Osteoblast (primary cell): ENCODE results near the gene AP5S1. TPM values are rescaled to one million over a fixed set of nuclear protein-coding genes. Genes with fewer than 3 reads are reported as not detected.

ENCODE experiments used
- DNase-seq: peaks from one replicate; pipeline ENCODE4 v3.0.0; 2011; ENCODE audit warnings: low spot score, mixed read lengths; ENCODE audit not compliant: insufficient read length; ENCODE audit errors: missing footprints
- H2AFZ ChIP-seq: 2 replicates; pipeline ENCODE4 v1.6.0; 2011; ENCODE audit warnings: mild to moderate bottlenecking, low read length
- H3K27ac ChIP-seq: 2 replicates; pipeline ENCODE4 v1.5.1; 2011; ENCODE audit warnings: mild to moderate bottlenecking, low read depth, low read length, moderate library complexity
- H3K27me3 ChIP-seq: 2 replicates; pipeline ENCODE4 v1.6.0; 2012; ENCODE audit warnings: mild to moderate bottlenecking, control low read depth, inconsistent platforms, low read length, moderate library complexity; ENCODE audit not compliant: insufficient read depth
- H3K36me3 ChIP-seq: 2 replicates; pipeline ENCODE4 v1.5.1; 2011; ENCODE audit warnings: mild to moderate bottlenecking, low read length, control low read depth, moderate library complexity; ENCODE audit not compliant: insufficient read depth
- H3K4me1 ChIP-seq: 2 replicates; pipeline ENCODE4 v1.5.1; 2011; ENCODE audit warnings: mild to moderate bottlenecking, low read length, control low read depth, moderate library complexity; ENCODE audit not compliant: insufficient read depth
- H3K4me2 ChIP-seq: 2 replicates; pipeline ENCODE4 v1.6.0; 2011; ENCODE audit warnings: mild to moderate bottlenecking, low read length; ENCODE audit not compliant: insufficient read depth
- H3K4me3 ChIP-seq: fragments of 200-600 bp; sonication (generic); 3 replicates; pipeline ENCODE4 v1.5.1; 2012; ENCODE audit warnings: mild to moderate bottlenecking, low read length, inconsistent platforms; ENCODE audit not compliant: insufficient read depth
- H3K79me2 ChIP-seq: 2 replicates; pipeline ENCODE4 v1.6.0; 2012; ENCODE audit warnings: mild to moderate bottlenecking, low read length, control low read depth, inconsistent platforms; ENCODE audit not compliant: insufficient read depth
- H3K9me3 ChIP-seq: 2 replicates; pipeline ENCODE4 v1.5.1; 2011; ENCODE audit warnings: low read depth, low read length, control low read depth
- H4K20me1 ChIP-seq: 2 replicates; pipeline ENCODE4 v1.6.0; 2012; ENCODE audit warnings: mild to moderate bottlenecking, low read length, control low read depth; ENCODE audit not compliant: insufficient read depth
- total RNA-seq: library from RNA; depleted of rRNA; stranded (reverse); fragments of >200 nt; gene quantifications from 2 replicates; pipeline ENCODE4 v1.2.3, GENCODE V29; 2012
- TF ChIP-seq, protein P1 (sequence below): IDR thresholded peaks from 2 replicates; pipeline ENCODE4 v1.5.1; 2011; ENCODE audit warnings: mild to moderate bottlenecking, low read depth, low read length, moderate library complexity; ENCODE audit errors: extremely low read depth

AP5S1 gene
- total RNA-seq, 1 donor: 25.3 TPM

DNA sequence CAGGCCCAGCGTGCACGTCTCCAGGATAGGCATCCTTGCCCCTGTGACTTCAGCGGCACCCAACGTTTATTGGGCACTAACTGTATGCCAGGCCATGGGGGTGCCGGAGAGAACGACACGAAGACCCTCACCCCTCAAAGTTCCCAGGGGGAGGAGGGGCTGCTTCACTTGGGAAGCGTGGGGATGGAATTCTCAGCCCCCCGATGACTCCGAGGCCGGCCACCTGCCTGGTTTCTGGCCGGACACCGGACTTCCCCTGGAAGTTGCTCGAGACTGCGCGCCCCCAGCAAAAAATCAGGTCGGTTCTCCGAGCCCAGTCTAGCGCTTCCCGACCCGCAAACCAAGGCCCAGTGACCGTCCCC, 26.0 kb downstream of the AP5S1 start:
- Histone ChIP-seq H3K79me2 (peaks cover 46% of the 10 kb centered on the region), H3K4me2 (peak overlapping the region; percentile 98), H3K27me3 (no peaks in the 10 kb centered on the region), H4K20me1 (peaks cover 9% of the 10 kb centered on the region), H3K4me3 (peak overlapping the region; percentile 96), H3K27ac (peak overlapping the region; percentile 82), H3K4me1 (peaks cover 22% of the 10 kb centered on the region), H3K36me3 (peaks cover 6% of the 10 kb centered on the region), H2AFZ (peak overlapping the region; percentile 90), H3K9me3 (no peaks in the 10 kb centered on the region)
- DNase-seq: no peak
- TF ChIP-seq, protein P1, sequence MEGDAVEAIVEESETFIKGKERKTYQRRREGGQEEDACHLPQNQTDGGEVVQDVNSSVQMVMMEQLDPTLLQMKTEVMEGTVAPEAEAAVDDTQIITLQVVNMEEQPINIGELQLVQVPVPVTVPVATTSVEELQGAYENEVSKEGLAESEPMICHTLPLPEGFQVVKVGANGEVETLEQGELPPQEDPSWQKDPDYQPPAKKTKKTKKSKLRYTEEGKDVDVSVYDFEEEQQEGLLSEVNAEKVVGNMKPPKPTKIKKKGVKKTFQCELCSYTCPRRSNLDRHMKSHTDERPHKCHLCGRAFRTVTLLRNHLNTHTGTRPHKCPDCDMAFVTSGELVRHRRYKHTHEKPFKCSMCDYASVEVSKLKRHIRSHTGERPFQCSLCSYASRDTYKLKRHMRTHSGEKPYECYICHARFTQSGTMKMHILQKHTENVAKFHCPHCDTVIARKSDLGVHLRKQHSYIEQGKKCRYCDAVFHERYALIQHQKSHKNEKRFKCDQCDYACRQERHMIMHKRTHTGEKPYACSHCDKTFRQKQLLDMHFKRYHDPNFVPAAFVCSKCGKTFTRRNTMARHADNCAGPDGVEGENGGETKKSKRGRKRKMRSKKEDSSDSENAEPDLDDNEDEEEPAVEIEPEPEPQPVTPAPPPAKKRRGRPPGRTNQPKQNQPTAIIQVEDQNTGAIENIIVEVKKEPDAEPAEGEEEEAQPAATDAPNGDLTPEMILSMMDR: no peak

DNA sequence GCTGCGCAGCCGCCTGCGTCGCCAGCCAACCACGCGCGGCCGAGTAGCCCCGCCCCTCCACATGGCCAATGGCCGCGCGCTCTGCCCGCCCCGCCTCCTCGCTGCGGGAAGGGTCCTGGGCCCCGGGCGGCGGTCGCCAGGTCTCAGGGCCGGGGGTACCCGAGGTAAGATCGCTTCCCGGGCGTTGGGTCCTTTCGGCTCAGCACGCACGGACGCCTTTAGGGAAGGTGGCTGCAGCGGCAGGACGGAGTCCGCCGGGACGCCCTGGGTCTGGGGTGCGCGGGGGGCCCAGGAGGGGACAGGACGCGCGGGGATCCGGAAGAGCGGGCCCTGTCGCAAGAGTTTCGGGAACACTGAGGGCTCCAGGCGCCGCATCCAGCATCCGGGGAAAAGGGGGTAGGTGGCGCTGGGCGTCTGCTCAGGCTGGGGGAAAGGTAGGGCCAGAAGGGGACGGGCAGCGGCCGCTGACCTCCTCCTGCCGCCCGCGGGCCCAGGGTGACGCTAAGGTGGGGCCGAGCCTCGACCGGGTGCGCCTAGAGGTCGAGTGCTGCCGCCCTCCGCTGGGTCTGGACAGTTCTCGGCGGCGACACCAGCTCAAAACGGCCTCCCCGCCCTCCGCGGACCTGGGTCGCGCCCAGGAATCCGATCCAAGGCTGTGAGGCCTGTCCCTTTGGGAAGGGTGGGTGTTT, 26.5 kb downstream of the AP5S1 start, which contains the start of gene MAVS:
TSS of gene MAVS (plus strand) at position 95 of the 689 bp plus-strand sequence. CDS start 7,791 bp downstream, outside the sequence.
- peak within 1 kb of the TSS; percentile 90 for H2AFZ ChIP-seq
- peak within 1 kb of the TSS; percentile 96 for H3K4me3 ChIP-seq
- H3K4me2 ChIP-seq: peak within 1 kb of the TSS; percentile 98
- H3K27ac ChIP-seq: peak within 1 kb of the TSS; percentile 82
- peaks cover 6% of the 10 kb centered on the region for H3K36me3 ChIP-seq
- peaks cover 48% of the 10 kb centered on the region for H3K79me2 ChIP-seq
- peaks cover 9% of the 10 kb centered on the region for H4K20me1 ChIP-seq
- peaks cover 22% of the 10 kb centered on the region for H3K4me1 ChIP-seq
- no peaks in the 10 kb centered on the region for H3K9me3 ChIP-seq
- no peaks in the 10 kb centered on the region for H3K27me3 ChIP-seq
- peak; percentile 98 for DNase-seq
- TF ChIP-seq, protein P1: no peak

DNA sequence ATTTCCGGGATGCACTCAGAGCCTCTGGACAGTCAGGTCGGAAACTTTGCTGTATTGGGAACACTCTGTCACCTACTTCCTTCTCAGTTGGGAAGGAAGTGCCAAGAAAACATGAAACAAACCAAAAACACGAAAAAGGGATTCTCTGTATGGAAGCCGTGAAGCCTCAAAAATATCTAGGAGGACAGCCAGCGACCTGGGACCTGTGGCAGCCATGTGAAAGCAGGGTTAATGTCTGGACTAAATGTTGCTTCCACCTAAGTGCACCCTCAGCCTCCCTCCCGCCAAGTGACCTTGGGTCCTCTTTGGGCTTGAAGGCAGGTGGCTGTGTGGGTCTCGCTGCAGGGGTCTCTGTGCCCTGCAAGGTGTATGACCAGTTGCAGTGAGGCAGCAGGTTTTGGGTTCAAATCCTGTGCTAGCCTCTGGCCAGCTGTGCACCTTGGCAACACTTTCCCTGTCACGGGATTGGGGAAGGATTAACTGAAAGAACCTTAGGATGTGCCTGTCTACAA, 27.1 kb downstream of the AP5S1 start:
- Histone ChIP-seq H3K27me3 (no peaks in the 10 kb centered on the region), H4K20me1 (peaks cover 9% of the 10 kb centered on the region), H3K4me1 (peaks cover 22% of the 10 kb centered on the region), H2AFZ (peak overlapping the region; percentile 85), H3K27ac (peak overlapping the region; percentile 82), H3K79me2 (peaks cover 53% of the 10 kb centered on the region), H3K9me3 (no peaks in the 10 kb centered on the region), H3K4me2 (peak overlapping the region; percentile 98), H3K4me3 (peak overlapping the region; percentile 96), H3K36me3 (peaks cover 6% of the 10 kb centered on the region)
- TF ChIP-seq, protein P1: no peak
- no peak for DNase-seq

DNA sequence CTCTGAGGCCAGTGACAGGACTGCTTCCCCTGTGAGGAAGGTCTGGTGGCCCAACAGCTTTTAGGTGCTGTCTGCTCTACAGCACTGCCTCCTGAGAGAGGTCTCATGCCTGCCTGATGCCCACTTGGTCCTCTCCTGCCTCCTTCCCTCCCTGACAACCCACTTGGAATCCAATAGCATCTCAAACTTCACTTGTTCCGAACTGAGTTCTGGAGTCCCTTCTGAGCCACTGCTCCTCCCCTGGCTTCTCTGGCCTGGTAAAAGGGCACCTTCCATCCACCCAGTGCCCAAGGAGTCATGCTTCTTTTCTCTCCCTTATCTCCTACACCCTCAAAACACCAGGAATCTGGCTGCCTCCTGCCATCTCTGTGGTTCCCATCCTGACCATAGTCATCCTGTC, 28.2 kb downstream of the AP5S1 start:
- H4K20me1 ChIP-seq: peaks cover 9% of the 10 kb centered on the region
- DNase-seq: peak; percentile 53
- no peaks in the 10 kb centered on the region for H3K27me3 ChIP-seq
- TF ChIP-seq, protein P1: no peak
- no peak overlapping the region for H2AFZ ChIP-seq
- H3K27ac ChIP-seq: no peak overlapping the region
- peaks cover 13% of the 10 kb centered on the region for H3K4me1 ChIP-seq
- peaks cover 53% of the 10 kb centered on the region for H3K79me2 ChIP-seq
- no peaks in the 10 kb centered on the region for H3K9me3 ChIP-seq
- H3K36me3 ChIP-seq: peaks cover 6% of the 10 kb centered on the region
- H3K4me3 ChIP-seq: no peak overlapping the region
- no peak overlapping the region for H3K4me2 ChIP-seq
